GM19239 (cell line): ENCODE data around the gene C1orf21.

ENCODE experiments used
- DNase-seq: peaks from one replicate; pipeline ENCODE4 v3.0.0; 2011; ENCODE audit warnings: low spot score; ENCODE audit not compliant: insufficient read length
- FAIRE-seq: peaks from 2 replicates; lab custom pipeline; 2011; peaks lifted over from hg19 to GRCh38; lab: Jason Lieb, UNC

C1orf21 gene

DNA sequence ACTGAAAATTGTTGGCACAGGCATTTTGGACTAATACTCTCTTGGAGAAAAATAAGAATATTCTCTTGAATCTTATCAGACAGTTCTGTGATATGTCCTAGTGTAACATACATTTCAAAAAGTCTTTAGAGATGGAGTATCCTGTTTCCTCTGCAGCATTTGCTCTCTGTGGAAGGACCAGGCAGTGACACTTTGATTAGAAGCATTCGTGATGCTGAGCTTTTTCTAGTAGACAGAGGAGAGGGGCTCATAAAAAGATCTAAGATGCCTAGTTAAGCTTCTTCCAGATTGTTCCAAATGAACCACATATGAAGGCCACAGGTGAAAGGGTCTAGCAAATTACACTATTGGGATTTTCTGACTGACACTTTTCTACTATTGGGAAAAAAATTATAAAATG, 120.3 kb downstream of the C1orf21 start:
- DNase-seq (no peak), FAIRE-seq (no peak)

DNA sequence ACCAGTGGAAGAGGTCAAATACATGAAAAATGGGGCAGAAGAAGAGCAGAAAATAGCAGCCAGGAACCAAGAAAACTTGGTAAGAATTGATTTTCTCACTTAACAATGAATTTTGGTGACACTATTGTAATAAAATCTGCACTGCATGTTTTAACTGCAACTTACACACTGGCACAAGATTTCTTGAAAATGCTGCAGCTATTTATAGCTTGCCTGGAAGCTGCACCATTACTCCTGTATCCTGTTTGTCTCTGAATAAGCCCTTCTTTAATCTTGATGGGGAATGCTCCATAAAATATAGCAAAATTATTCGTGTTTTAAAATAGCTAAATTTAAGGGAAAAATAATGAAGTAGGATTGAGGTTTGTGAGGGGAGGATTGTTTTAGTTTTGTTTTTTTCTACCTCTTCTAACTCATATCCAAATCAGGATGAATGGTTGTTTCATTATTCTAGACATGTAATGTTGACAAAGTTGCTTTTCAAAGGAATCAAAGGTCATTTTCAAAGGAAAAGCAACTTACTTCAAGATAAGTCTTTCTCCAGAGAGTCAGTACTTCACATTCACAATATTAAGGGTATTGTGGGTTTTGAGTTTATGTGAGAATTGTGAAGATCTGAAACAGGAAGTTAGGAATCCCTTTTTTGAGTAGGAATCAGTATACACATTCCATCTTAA, 120.9 kb downstream of the C1orf21 start:
- FAIRE-seq (no peak), DNase-seq (no peak)

DNA sequence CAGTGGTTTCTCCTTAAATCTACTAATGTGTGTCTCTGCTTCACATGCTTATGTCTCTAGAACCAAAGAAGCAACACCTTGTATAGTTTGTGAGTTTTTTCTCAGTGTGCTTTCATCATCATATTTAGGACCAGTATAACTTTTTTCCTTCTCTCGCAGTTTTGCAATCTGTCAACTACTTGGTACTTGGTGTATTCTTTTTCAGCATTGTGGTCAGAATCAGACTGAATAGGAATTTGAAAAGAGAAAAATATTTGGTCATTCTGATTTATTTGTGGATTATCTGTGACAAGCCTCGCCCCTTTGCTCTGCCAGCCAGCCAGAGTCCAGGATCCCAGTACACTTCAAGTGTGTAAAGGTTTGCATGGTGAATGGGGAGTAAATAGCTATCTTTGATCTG, 122.3 kb downstream of the C1orf21 start:
- no peak for DNase-seq
- no peak for FAIRE-seq

DNA sequence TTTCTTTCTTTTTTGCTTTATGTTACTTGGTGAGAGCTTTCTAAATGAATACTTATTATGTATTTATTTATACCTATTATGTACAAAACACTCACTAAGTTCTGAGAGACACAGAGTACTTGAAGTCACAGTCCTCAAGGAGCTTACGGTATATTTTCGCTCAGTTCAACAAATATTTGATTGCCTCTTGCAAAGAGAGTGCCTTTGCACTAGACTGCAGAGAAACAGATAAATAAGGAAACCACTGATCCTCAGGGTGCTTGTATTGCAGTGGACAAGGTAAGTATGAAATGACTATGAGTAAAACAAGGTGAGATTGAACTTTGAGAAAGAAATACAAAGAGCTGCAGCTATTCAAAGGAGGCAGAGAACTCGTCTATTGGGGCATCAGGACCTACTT, 123.3 kb downstream of the C1orf21 start:
- no peak for FAIRE-seq

DNA sequence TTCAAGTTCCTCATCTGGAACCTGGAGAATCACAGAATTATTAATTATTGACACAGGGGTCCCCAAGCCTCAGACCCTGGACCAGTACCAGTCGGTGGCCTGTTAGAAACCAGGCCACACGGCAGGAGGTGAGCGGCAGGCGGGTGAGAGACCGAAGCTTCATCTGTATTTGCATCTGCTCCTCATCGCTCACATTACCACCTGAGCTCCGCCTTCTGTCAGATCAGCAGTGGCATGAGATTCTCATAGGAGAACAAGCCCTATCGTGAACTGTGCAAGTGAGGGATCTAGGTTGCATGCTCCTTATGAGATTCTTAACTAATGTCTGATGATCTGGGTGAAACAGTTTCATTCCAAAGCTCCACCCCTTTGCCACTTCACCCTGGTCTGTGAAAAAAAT, 125.9 kb downstream of the C1orf21 start:
- DNase-seq, result no peak
- no peak for FAIRE-seq

More for the DNA sequence above, 123.3 kb downstream of the C1orf21 start:
- DNase-seq, result no peak

- no peak for FAIRE-seq
- DNase-seq, result no peak
These were observed 126.6 kb downstream of the C1orf21 start for GRCh38 chr1:184513421-184513820.

- FAIRE-seq, result no peak
- no peak for DNase-seq
These were observed 127.1 kb downstream of the C1orf21 start for GRCh38 chr1:184513966-184514365.

DNA sequence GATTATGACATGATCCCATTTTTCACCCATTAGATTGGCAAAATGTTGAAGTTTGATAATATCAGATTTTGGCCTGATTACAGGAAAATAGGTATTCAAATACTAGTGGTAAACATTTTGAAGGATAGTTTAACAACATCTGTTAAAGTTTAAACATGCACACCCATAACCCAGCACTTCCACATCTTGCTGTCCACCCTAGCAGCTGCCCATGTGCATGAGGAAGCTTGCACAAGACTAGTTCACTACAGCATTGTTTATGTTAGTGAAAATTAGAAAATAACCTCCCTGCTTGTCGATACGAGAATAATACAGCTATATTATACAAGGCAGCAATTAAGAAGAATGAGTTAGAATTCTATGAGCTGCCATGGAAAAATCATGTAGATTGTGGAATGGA, 127.6 kb downstream of the C1orf21 start:
- FAIRE-seq, result no peak

GRCh38 chr1:184517130-184517529, 130.3 kb downstream of the C1orf21 start:
- FAIRE-seq, result no peak
- no peak for DNase-seq

More for the DNA sequence above, 127.6 kb downstream of the C1orf21 start:
- no peak for DNase-seq

GRCh38 chr1:184518736-184519357, 132.0 kb downstream of the C1orf21 start:
- FAIRE-seq (no peak), DNase-seq (no peak)

GRCh38 chr1:184520336-184520735, 133.5 kb downstream of the C1orf21 start:
- no peak for FAIRE-seq
- DNase-seq, result no peak

- no peak for DNase-seq
- no peak for FAIRE-seq
These were observed 137.4 kb downstream of the C1orf21 start for GRCh38 chr1:184524248-184524647.

GRCh38 chr1:184527402-184527801, 140.6 kb downstream of the C1orf21 start:
- no peak for DNase-seq
- FAIRE-seq, result no peak

DNA sequence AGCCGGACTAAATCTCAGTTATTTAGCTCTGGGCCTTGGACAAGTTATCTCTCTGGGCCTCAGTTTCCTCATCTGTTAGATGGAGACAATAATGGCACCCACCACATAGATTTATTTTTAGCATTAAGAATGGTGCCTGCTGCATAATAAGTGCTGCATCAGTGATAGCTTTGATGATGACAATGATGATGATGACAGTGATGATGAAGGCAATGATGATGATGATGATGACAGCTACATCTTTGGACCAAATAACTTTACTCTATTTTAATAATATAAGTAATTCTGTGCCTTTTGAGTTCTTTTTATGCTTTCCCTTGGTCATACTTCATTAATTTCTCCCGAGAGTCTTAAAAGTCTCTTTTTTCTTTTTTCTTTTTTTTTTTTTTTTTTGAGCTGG, 143.4 kb downstream of the C1orf21 start:
- DNase-seq (no peak), FAIRE-seq (no peak)

GRCh38 chr1:184531296-184531695, 144.5 kb downstream of the C1orf21 start:
- FAIRE-seq, result no peak
- DNase-seq, result no peak

DNA sequence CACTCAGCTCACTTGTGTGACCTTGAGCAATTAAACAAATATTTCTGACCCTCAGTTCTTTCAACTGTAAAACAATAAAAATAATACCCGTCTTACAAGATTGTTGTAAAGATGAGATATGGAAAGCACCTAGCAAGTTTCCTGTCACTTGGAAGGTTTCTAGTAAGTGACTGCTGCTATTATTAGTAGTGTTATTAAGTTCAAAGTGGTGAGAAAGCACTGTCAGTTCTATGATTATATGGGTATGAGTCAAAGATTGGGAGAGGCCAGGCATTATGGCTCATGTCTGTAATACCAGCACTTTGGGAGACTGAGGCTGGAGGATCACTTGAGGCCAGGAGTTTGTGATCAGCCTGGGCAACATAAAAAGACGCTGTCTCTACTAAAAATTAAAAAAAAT, 145.4 kb downstream of the C1orf21 start:
- DNase-seq (no peak), FAIRE-seq (no peak)

- DNase-seq (no peak), FAIRE-seq (no peak)
These were observed 146.2 kb downstream of the C1orf21 start for GRCh38 chr1:184533049-184533448.

DNA sequence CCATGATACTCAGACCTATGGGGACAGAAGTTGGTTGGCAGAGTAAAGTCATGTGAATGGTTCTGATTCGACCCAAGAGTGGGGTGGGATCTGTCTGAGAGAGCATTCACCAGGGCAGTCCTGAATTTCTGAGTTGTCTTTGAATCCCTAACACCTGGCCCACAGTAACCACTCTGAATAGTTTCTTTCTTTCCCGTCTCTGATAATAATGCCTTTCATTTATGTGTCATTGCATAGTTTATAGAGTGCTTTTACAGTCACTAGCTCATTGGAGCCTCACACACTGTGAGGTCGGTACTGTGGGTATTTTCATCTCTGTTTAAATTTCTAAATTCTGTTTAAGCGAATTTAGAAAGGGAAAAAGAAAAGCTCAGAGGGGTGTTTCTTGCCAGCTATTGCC, 147.1 kb downstream of the C1orf21 start:
- no peak for DNase-seq
- no peak for FAIRE-seq

DNA sequence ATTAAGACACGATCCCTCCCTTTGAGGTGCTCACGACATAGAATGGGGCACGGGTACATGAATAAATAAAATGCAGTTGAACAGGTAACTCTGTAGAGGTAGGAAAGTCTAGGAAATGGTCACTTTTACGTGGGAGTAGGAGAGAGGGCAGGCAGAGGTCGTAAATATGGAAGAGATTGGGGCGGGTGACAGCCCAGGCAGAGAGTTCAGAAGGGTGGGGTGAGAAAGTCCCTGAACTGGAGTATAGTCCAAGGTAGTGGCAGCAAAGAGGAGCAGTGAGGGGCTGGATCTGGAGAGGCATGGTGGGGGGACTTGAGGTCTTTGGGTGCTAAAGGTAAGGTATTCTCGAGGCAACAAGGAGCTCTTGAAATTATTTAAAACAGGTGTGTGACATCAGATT, 147.9 kb downstream of the C1orf21 start:
- DNase-seq (no peak), FAIRE-seq (no peak)

DNA sequence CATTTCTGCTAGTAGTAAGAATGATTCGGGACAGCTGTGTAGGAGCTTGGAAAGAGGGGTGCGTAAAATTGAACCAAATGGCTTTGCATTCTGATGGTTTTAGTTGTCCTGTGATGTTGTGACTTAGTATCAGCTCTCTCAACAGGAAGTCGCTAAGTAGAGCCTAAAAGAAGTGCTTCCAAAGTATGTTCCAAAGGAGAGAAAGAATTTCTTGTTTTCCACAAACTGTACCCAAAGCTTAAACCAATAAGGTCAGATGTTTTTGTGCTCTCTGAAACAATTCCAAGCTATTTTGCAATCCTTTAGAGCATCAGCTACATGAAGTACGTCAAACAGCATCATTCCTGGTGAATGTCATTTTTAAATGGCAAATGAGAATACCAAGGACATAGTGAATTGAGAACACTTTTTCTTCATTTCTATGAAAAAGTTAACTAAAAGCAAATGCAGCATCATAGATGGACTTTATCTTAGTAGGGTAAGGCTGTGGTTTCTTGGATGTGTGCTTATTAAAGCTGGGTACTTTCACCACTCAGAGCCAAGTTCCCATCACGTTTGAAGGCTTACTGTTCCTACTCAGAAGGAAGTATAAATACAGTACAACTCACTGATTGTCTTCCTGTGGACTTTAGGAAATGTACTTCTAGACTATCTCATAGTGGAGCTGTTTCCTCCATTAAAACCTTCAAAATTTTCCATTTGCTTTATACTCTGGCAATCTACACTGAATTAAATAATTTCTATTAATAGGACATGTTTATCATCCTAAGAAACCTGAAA, 148.6 kb downstream of the C1orf21 start:
- DNase-seq (no peak), FAIRE-seq (no peak)

- FAIRE-seq, result no peak
- DNase-seq, result no peak
These were observed 149.6 kb downstream of the C1orf21 start for GRCh38 chr1:184536246-184536985.
